ENCODE data around the gene CHSY1.

The CHSY1 gene

GRCh38 chr15:101184830-101185229, 67.0 kb downstream of the CHSY1 start:
- TF ChIP-seq CTCF (IDR thresholded peaks at IDR 0.05; ENCODE audit: poor library complexity, severe bottlenecking), result no peak

GRCh38 chr15:101183931-101184305, 67.9 kb downstream of the CHSY1 start:
- Histone ChIP-seq H3K4me3 (ENCODE audit: severe bottlenecking) (no peak overlapping the region), H3K27me3 (ENCODE audit: insufficient read depth, poor library complexity, severe bottlenecking) (no peaks in the 10 kb centered on the region), H3K36me3 (ENCODE audit: low read depth) (peaks cover 43% of the 10 kb centered on the region), H3K9me3 (ENCODE audit: severe bottlenecking) (no peaks in the 10 kb centered on the region), H3K27ac (ENCODE audit: poor library complexity, severe bottlenecking) (no peak overlapping the region), H3K4me1 (ENCODE audit: insufficient read depth, poor library complexity, severe bottlenecking) (peaks cover 23% of the 10 kb centered on the region)
- DNase-seq (ENCODE audit: low spot score), result no peak
- TF ChIP-seq CTCF (IDR thresholded peaks at IDR 0.05; ENCODE audit: poor library complexity, severe bottlenecking), result no peak
- ATAC-seq (ENCODE audit: low read depth), result no peak

More at GRCh38 chr15:101184830-101185229, 67.0 kb downstream of the CHSY1 start:
- H3K9me3 ChIP-seq (ENCODE audit: severe bottlenecking), result no peaks in the 10 kb centered on the region
- H3K4me3 ChIP-seq (ENCODE audit: severe bottlenecking), result no peak overlapping the region
- H3K36me3 ChIP-seq (ENCODE audit: low read depth), result peaks cover 40% of the 10 kb centered on the region
- H3K27me3 ChIP-seq (ENCODE audit: insufficient read depth, poor library complexity, severe bottlenecking), result no peaks in the 10 kb centered on the region
- no peak for DNase-seq (ENCODE audit: low spot score)
- H3K27ac ChIP-seq (ENCODE audit: poor library complexity, severe bottlenecking), result no peak overlapping the region
- no peak for ATAC-seq (ENCODE audit: low read depth)
- peaks cover 31% of the 10 kb centered on the region for H3K4me1 ChIP-seq (ENCODE audit: insufficient read depth, poor library complexity, severe bottlenecking)

DNA sequence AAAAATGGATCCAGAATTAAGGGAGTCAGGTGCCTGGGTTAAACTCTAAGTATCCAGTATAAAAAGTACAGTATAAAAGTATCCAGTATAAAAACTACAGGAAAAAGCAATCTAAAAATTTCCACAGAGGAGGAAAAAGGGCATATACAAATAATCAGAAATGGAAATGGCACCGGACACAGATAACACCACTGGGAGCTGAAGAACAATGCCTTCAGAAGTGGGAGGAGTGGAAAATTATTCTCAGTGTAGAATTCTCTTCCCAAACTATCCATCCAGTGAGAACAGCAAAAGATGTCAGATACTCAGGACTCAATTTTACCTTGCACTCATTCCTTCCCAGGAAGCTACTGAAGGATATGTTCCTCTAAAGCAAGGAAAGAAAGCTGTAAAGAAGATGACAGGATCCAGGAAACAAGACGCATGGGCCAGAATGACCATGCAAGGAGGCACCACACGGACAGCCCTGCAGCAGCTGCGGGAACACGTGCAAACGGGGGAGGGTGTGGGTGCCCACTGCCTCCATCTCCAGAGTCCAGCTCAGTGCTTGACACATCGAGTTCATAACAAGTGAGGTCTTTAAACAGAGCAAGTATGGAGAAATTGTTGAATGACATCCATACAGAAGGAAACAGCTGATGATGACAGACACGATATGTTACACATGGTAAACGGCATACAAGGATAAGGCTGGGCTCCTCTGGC, 68.5 kb downstream of the CHSY1 start:
- Histone ChIP-seq H3K9me3 (ENCODE audit: severe bottlenecking) (no peaks in the 10 kb centered on the region), H3K27ac (ENCODE audit: poor library complexity, severe bottlenecking) (no peak overlapping the region), H3K27me3 (ENCODE audit: insufficient read depth, poor library complexity, severe bottlenecking) (no peaks in the 10 kb centered on the region), H3K4me3 (ENCODE audit: severe bottlenecking) (no peak overlapping the region), H3K36me3 (ENCODE audit: low read depth) (peaks cover 49% of the 10 kb centered on the region), H3K4me1 (ENCODE audit: insufficient read depth, poor library complexity, severe bottlenecking) (peaks cover 19% of the 10 kb centered on the region)
- ATAC-seq (ENCODE audit: low read depth) (no peak), DNase-seq (ENCODE audit: low spot score) (no peak)
- TF ChIP-seq CTCF (IDR thresholded peaks at IDR 0.05; ENCODE audit: poor library complexity, severe bottlenecking), result no peak

DNA sequence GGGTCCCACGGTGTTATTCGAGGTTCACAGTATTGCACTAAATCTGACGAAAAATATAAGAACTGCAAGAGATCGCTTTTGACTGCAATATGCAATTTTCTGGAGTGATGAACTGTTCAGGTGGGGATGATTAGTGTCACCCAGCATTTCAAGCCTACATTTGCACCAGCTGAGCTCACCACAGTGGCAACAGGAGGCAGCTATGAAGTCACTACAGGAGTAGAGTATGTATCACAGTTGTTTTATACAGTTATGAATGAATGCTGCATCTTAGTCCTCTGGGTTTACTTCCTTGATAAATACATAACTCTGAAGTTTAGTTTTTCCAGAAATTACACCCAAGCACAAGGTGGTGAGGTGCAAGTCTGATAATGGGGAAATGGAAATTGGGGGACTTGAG, 69.6 kb downstream of the CHSY1 start:
- no peak for TF ChIP-seq CTCF (IDR thresholded peaks at IDR 0.05; ENCODE audit: poor library complexity, severe bottlenecking)
- H3K36me3 ChIP-seq (ENCODE audit: low read depth), result peaks cover 60% of the 10 kb centered on the region
- no peaks in the 10 kb centered on the region for H3K27me3 ChIP-seq (ENCODE audit: insufficient read depth, poor library complexity, severe bottlenecking)
- no peaks in the 10 kb centered on the region for H3K9me3 ChIP-seq (ENCODE audit: severe bottlenecking)
- DNase-seq (ENCODE audit: low spot score), result no peak
- H3K4me1 ChIP-seq (ENCODE audit: insufficient read depth, poor library complexity, severe bottlenecking), result peaks cover 10% of the 10 kb centered on the region
- no peak overlapping the region for H3K4me3 ChIP-seq (ENCODE audit: severe bottlenecking)
- no peak for ATAC-seq (ENCODE audit: low read depth)
- no peak overlapping the region for H3K27ac ChIP-seq (ENCODE audit: poor library complexity, severe bottlenecking)

- no peak for TF ChIP-seq CTCF (IDR thresholded peaks at IDR 0.05; ENCODE audit: poor library complexity, severe bottlenecking)
- Histone ChIP-seq H3K4me3 (ENCODE audit: severe bottlenecking) (no peak overlapping the region), H3K9me3 (ENCODE audit: severe bottlenecking) (no peaks in the 10 kb centered on the region), H3K27me3 (ENCODE audit: insufficient read depth, poor library complexity, severe bottlenecking) (no peaks in the 10 kb centered on the region), H3K27ac (ENCODE audit: poor library complexity, severe bottlenecking) (no peak overlapping the region), H3K4me1 (ENCODE audit: insufficient read depth, poor library complexity, severe bottlenecking) (peaks cover 12% of the 10 kb centered on the region), H3K36me3 (ENCODE audit: low read depth) (peaks cover 58% of the 10 kb centered on the region)
- ATAC-seq (ENCODE audit: low read depth), result no peak
- no peak for DNase-seq (ENCODE audit: low spot score)
Observed at GRCh38 chr15:101181349-101181748, 70.5 kb downstream of the CHSY1 start.
